HEK293 (cell line): ENCODE measurements around the gene CPM.

Experiments
- CTCF ChIA-PET: fragments of 350-600 bp; formaldehyde crosslinking; extraction: SDS; loops from one replicate; lab custom pipeline; 2021; ENCODE audit warnings: antibody characterized with exemption; lab: Yijun Ruan, JAX
- POLR2A ChIA-PET: fragments of 300-600 bp; formaldehyde crosslinking; extraction: SDS; loops from one replicate; lab custom pipeline; 2020; ENCODE audit warnings: antibody characterized with exemption, inconsistent platforms; lab: Yijun Ruan, JAX
- H3K27ac ChIP-seq: fragments of 200-500 bp; sonication (Bioruptor generic); 2 replicates; pipeline ENCODE4 v1.5.1; 2014; ENCODE audit warnings: low read depth, low read length, control low read depth, inconsistent platforms; ENCODE audit errors: extremely low read depth
- H3K36me3 ChIP-seq, 2 experiments: fragments of 200-500 bp in 1 of 2; sonication (Bioruptor generic) in 1 of 2; 1 replicate in 1 of 2; 2 replicates in 1 of 2; pipeline ENCODE4 v1.5.1; 2014 to 2017; ENCODE audit warnings: inconsistent platforms in 2 of 2, low read length in 2 of 2; ENCODE audit not compliant: control insufficient read depth in 2 of 2, insufficient read depth in 1 of 2
- H3K4me1 ChIP-seq: fragments of 200-500 bp; sonication (Bioruptor generic); 2 replicates; pipeline ENCODE4 v1.5.1; 2014; ENCODE audit warnings: mild to moderate bottlenecking, low read length, inconsistent platforms; ENCODE audit not compliant: control insufficient read depth, insufficient read depth
- H3K4me3 ChIP-seq: 2 replicates; pipeline ENCODE4 v1.5.1; 2011; ENCODE audit warnings: low read depth, mild to moderate bottlenecking, control low read depth, low read length, moderate library complexity
- H3K9me3 ChIP-seq: fragments of 200-500 bp; sonication (Bioruptor generic); 2 replicates; pipeline ENCODE4 v1.5.1; 2014; ENCODE audit warnings: low read depth, low read length, inconsistent platforms; ENCODE audit not compliant: control insufficient read depth, insufficient read depth
- BCL11B ChIP-seq: fragments of 450-650 bp; formaldehyde crosslinking; IDR thresholded peaks from 2 replicates; pipeline ENCODE4 v1.5.1; 2016; ENCODE audit warnings: low read depth, missing biosample characterization, missing genetic modification characterization
- BCL6B ChIP-seq: fragments of 450-650 bp; formaldehyde crosslinking; IDR thresholded peaks from 2 replicates; pipeline ENCODE4 v1.5.1; 2017; ENCODE audit warnings: missing biosample characterization, missing genetic modification characterization
- HOXC10 ChIP-seq: sonication (generic); formaldehyde crosslinking; IDR thresholded peaks from 2 replicates; pipeline ENCODE4 v1.8.1; 2023; ENCODE audit warnings: mild to moderate bottlenecking, missing genetic modification reagents
- PRDM6 ChIP-seq: fragments of 450-650 bp; formaldehyde crosslinking; IDR thresholded peaks from 2 replicates; pipeline ENCODE4 v1.5.1; 2017; ENCODE audit warnings: missing biosample characterization, missing genetic modification characterization
- SCRT1 ChIP-seq: fragments of 450-650 bp; formaldehyde crosslinking; IDR thresholded peaks from 2 replicates; pipeline ENCODE4 v1.5.1; 2016; ENCODE audit warnings: missing biosample characterization, missing genetic modification characterization, borderline replicate concordance
- SCRT2 ChIP-seq: fragments of 450-650 bp; formaldehyde crosslinking; IDR thresholded peaks from 2 replicates; pipeline ENCODE4 v1.5.1; 2016; ENCODE audit warnings: missing biosample characterization, missing genetic modification characterization
- SETDB1 ChIP-seq: IDR thresholded peaks from one replicate; pipeline ENCODE4 v1.6.1; 2017; ENCODE audit warnings: mild to moderate bottlenecking, low read length, moderate library complexity, mixed read lengths; ENCODE audit not compliant: insufficient read length
- YY1 ChIP-seq: fragments of 450-650 bp; formaldehyde crosslinking; IDR thresholded peaks from 2 replicates; pipeline ENCODE4 v1.5.1; 2018; ENCODE audit warnings: missing biosample characterization, missing genetic modification characterization
- ZBTB10 ChIP-seq: fragments of 450-650 bp; formaldehyde crosslinking; IDR thresholded peaks from 2 replicates; pipeline ENCODE4 v1.5.1; 2016; ENCODE audit warnings: missing biosample characterization, missing genetic modification characterization
- ZBTB26 ChIP-seq: fragments of 450-650 bp; formaldehyde crosslinking; optimal IDR thresholded peaks from 2 replicates; pipeline ENCODE3; 2016; ENCODE audit warnings: missing biosample characterization, mild to moderate bottlenecking, missing genetic modification characterization
- ZNF132 ChIP-seq: fragments of 450-650 bp; formaldehyde crosslinking; IDR thresholded peaks from 2 replicates; pipeline ENCODE4 v1.5.1; 2017; ENCODE audit warnings: missing biosample characterization, missing genetic modification characterization, borderline replicate concordance
- ZNF138 ChIP-seq: fragments of 450-650 bp; formaldehyde crosslinking; IDR thresholded peaks from 2 replicates; pipeline ENCODE4 v1.5.1; 2016; ENCODE audit warnings: missing biosample characterization, missing genetic modification characterization, borderline replicate concordance
- ZNF184 ChIP-seq: fragments of 450-650 bp; IDR thresholded peaks from 2 replicates; pipeline ENCODE4 v1.5.1; 2018; ENCODE audit warnings: missing biosample characterization, mild to moderate bottlenecking, missing genetic modification characterization
- ZNF223 ChIP-seq: fragments of 450-650 bp; formaldehyde crosslinking; IDR thresholded peaks from 2 replicates; pipeline ENCODE4 v1.5.1; 2016; ENCODE audit warnings: missing biosample characterization, missing genetic modification characterization
- ZNF266 ChIP-seq: fragments of 450-650 bp; formaldehyde crosslinking; IDR thresholded peaks from 2 replicates; pipeline ENCODE4 v1.5.1; 2016; ENCODE audit warnings: missing biosample characterization, missing genetic modification characterization, low read depth
- ZNF398 ChIP-seq: fragments of 450-650 bp; formaldehyde crosslinking; IDR thresholded peaks from 2 replicates; pipeline ENCODE4 v1.5.1; 2017; ENCODE audit warnings: missing biosample characterization, missing genetic modification characterization
- ZNF433 ChIP-seq: fragments of 450-650 bp; formaldehyde crosslinking; IDR thresholded peaks from 2 replicates; pipeline ENCODE4 v1.5.1; 2016; ENCODE audit warnings: missing biosample characterization, missing genetic modification characterization, low read depth
- ZNF488 ChIP-seq: fragments of 450-650 bp; formaldehyde crosslinking; IDR thresholded peaks from 2 replicates; pipeline ENCODE4 v1.5.1; 2016; ENCODE audit warnings: missing biosample characterization, missing genetic modification characterization
- ZNF624 ChIP-seq: fragments of 450-650 bp; formaldehyde crosslinking; IDR thresholded peaks from 2 replicates; pipeline ENCODE4 v1.5.1; 2017; ENCODE audit warnings: missing biosample characterization, missing genetic modification characterization
- ZNF785 ChIP-seq: fragments of 450-650 bp; formaldehyde crosslinking; IDR thresholded peaks from 2 replicates; pipeline ENCODE4 v1.5.1; 2016; ENCODE audit warnings: missing biosample characterization, missing genetic modification characterization
- ZNF837 ChIP-seq: fragments of 450-650 bp; formaldehyde crosslinking; IDR thresholded peaks from 2 replicates; pipeline ENCODE4 v1.5.1; 2016; ENCODE audit warnings: missing biosample characterization, missing genetic modification characterization
- ZSCAN5A ChIP-seq: fragments of 450-650 bp; formaldehyde crosslinking; IDR thresholded peaks from 2 replicates; pipeline ENCODE4 v1.5.1; 2016; ENCODE audit warnings: missing biosample characterization, missing genetic modification characterization

CPM gene

GRCh38 chr12:68890701-68891113 is 42.3 kb downstream of the CPM start:
- TF ChIP-seq ZNF138 (tag by site-specific recombination) (no peak), BCL11B (tag by site-specific recombination) (no peak), ZNF488 (tag by site-specific recombination) (no peak), ZNF624 (tag by site-specific recombination) (no peak), YY1 (tag by site-specific recombination) (no peak)
- TF ChIP-seq, all 188 proteins: peak for 0
- Histone ChIP-seq H3K4me1 (no peaks in the 10 kb centered on the region), H3K27ac (no peak overlapping the region), H3K9me3 (no peaks in the 10 kb centered on the region), H3K4me3 (no peak overlapping the region), H3K36me3 (no peaks in the 10 kb centered on the region)
- POLR2A ChIA-PET = no interaction called here
- CTCF ChIA-PET = no interaction called here

- Histone ChIP-seq H3K4me1 (no peaks in the 10 kb centered on the region), H3K27ac (no peak overlapping the region), H3K9me3 (no peaks in the 10 kb centered on the region), H3K4me3 (no peak overlapping the region), H3K36me3 (no peaks in the 10 kb centered on the region)
- CTCF ChIA-PET = interaction anchor here (1.0 kb wide), 1 partner anchor 697 kb away, joined by 5 read pairs; the partner anchor contains the start of gene CCT2
- POLR2A ChIA-PET = no interaction called here
- TF ChIP-seq BCL6B (tag by site-specific recombination) (no peak), ZNF223 (tag by site-specific recombination) (no peak), ZBTB26 (tag by site-specific recombination) (no peak), ZBTB10 (tag by site-specific recombination) (no peak), SETDB1 (no peak), ZNF266 (tag by site-specific recombination) (no peak), ZNF837 (tag by site-specific recombination) (no peak), ZSCAN5A (no peak), ZNF433 (no peak), SCRT1 (tag by site-specific recombination) (no peak), PRDM6 (tag by site-specific recombination) (no peak), HOXC10 (CRISPR knock-in tag) (no peak), SCRT2 (tag by site-specific recombination) (no peak), ZNF398 (no peak), ZNF184 (no peak), ZNF785 (tag by site-specific recombination) (no peak), ZNF132 (tag by site-specific recombination) (no peak)
Measured at GRCh38 chr12:68888243-68888642, 44.7 kb downstream of the CPM start.
